ENCODE measurements around the gene NACC1. TPM values are rescaled to one million over a fixed set of nuclear protein-coding genes. Genes with fewer than 3 reads are reported as not detected.

Gene NACC1
- total and polyA plus RNA-seq, 9 donors = 3.2 to 31.4 (median 17.5) TPM

DNA sequence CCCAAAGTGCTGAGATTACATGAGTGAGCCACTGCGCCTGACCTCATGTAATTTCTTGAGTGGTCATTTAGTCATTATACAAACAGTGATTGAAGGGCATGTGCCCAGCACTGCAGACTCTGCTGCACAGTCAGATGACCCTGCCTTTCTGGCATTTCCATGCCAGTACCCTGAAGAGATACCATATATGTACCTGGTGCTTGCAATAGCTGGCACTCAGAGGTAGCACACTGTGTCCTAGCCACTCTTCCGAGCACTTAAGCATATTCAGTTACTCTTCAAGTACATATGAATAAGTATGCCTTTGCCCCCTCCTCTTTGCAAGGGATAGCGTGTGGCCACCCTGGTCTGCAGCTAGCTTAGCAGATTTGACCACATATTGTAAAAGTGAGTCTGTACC lies 16.6 kb downstream of the NACC1 start:
- WGBS, 3 donors = 92 to 94% (median 93%) methylated on average over 3 of the region's 3 CpGs
- no peaks in the 10 kb centered on the region for H3K9me3 ChIP-seq
- no peak overlapping the region for H3K4me3 ChIP-seq
- H3K36me3 ChIP-seq = no peaks in the 10 kb centered on the region
- TF ChIP-seq CTCF (IDR thresholded peaks at IDR 0.05) = no peak
- no peak for TF ChIP-seq EP300 (IDR thresholded peaks at IDR 0.05)
- no peak for TF ChIP-seq POLR2A (IDR thresholded peaks at IDR 0.05)
- no peaks in the 10 kb centered on the region for H3K27me3 ChIP-seq
- H3K4me1 ChIP-seq (ENCODE audit: insufficient read depth) = no peaks in the 10 kb centered on the region
- intact Hi-C loops (cut with DNase I) = no loop called here
- H3K27ac ChIP-seq = no peak overlapping the region
- no peak for DNase-seq

GRCh38 chr19:13135068-13136062 lies 17.3 kb downstream of the NACC1 start:
- Histone ChIP-seq H3K36me3 (no peaks in the 10 kb centered on the region), H3K4me1 (ENCODE audit: insufficient read depth) (no peaks in the 10 kb centered on the region), H3K9me3 (no peaks in the 10 kb centered on the region), H3K27me3 (no peaks in the 10 kb centered on the region), H3K27ac (no peak overlapping the region), H3K4me3 (no peak overlapping the region)
- 88 to 91% (median 89%) methylated on average over 42 to 60 of the region's 60 CpGs for WGBS, 3 donors
- intact Hi-C loops (cut with DNase I) = no loop called here
- TF ChIP-seq POLR2A (IDR thresholded peaks at IDR 0.05) (no peak), EP300 (IDR thresholded peaks at IDR 0.05) (no peak), CTCF (IDR thresholded peaks at IDR 0.05) (no peak)
- no peak for DNase-seq

- Histone ChIP-seq H3K4me3 (no peak overlapping the region), H3K9me3 (no peaks in the 10 kb centered on the region), H3K27me3 (no peaks in the 10 kb centered on the region), H3K36me3 (no peaks in the 10 kb centered on the region), H3K27ac (no peak overlapping the region), H3K4me1 (ENCODE audit: insufficient read depth) (no peaks in the 10 kb centered on the region)
- 86 to 89% (median 88%) methylated on average over 21 to 28 of the region's 28 CpGs for WGBS, 3 donors
- intact Hi-C loops (cut with DNase I) = no loop called here
- TF ChIP-seq POLR2A (IDR thresholded peaks at IDR 0.05) = no peak
- no peak for TF ChIP-seq CTCF (IDR thresholded peaks at IDR 0.05)
- TF ChIP-seq EP300 (IDR thresholded peaks at IDR 0.05) = no peak
- DNase-seq = no peak
Observed at GRCh38 chr19:13137290-13137794, 19.3 kb downstream of the NACC1 start.

DNA sequence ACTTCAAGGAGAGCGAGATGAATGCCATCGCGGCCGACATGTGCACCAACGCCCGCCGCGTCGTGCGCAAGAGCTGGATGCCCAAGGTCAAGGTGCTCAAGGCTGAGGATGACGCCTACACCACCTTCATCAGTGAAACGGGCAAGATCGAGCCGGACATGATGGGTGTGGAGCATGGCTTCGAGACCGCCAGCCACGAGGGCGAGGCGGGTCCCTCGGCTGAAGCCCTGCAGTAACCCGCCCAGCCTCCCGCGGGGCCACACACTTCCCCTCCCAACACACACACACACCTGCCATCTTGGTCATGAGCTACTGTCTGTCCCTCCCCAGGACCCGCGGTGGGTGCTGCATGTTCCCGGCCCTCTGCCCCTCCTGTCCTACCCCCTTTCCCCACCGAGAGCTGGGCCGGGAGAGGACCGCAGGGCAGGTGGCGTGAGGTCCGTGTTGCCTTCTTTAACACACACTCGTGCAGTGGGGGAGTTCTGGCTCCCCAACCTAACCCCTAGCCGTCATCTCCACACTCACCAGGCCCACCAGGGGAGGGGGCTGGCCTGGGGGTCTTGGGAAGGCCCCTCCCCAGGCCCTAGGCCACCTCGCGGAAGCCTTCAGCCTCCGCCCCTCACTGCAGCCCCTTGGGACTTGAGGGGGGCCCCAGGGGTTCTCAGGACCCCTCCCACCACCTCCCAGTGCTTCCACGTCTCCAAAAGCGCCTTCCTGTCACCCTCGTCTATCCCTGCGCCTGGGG lies 20.3 kb downstream of the NACC1 start:
- 81 to 88% (median 87%) methylated on average over 40 of the region's 40 CpGs for WGBS, 3 donors
- intact Hi-C loops (cut with DNase I) = no loop called here
- H3K36me3 ChIP-seq = no peaks in the 10 kb centered on the region

More for the DNA sequence above, 20.3 kb downstream of the NACC1 start:
- H3K4me1 ChIP-seq (ENCODE audit: insufficient read depth) = no peaks in the 10 kb centered on the region
- no peaks in the 10 kb centered on the region for H3K9me3 ChIP-seq
- H3K27me3 ChIP-seq = no peaks in the 10 kb centered on the region
- no peak overlapping the region for H3K4me3 ChIP-seq
- no peak for TF ChIP-seq POLR2A (IDR thresholded peaks at IDR 0.05)
- TF ChIP-seq EP300 (IDR thresholded peaks at IDR 0.05) = no peak
- TF ChIP-seq CTCF (IDR thresholded peaks at IDR 0.05) = no peak
- DNase-seq = no peak
- no peak overlapping the region for H3K27ac ChIP-seq

All from ovary (tissue), 9 donors.